Neural cell (in vitro differentiated cells): ENCODE results near the gene EML6. TPM values are rescaled to one million over a fixed set of nuclear protein-coding genes. Genes with fewer than 3 reads are reported as not detected.

Experiments
- H2AFZ ChIP-seq: fragments of 200-600, 300-800 bp; sonication (generic), shearing (Covaris generic); 2 replicates; pipeline ENCODE4 v1.6.0; 2014; ENCODE audit warnings: low read depth, mild to moderate bottlenecking, antibody characterized with exemption, low read length, moderate library complexity
- H3F3A ChIP-seq: fragments of 200-600 bp; shearing (Covaris generic); 2 replicates; pipeline ENCODE4 v1.6.1; 2016; ENCODE audit warnings: mild to moderate bottlenecking, moderate library complexity, mixed read lengths, antibody characterized with exemption, low read length; ENCODE audit not compliant: insufficient read depth, poor library complexity, severe bottlenecking
- H3K27ac ChIP-seq: fragments of 200-600, 300-800 bp; sonication (generic), shearing (Covaris generic); 2 replicates; pipeline ENCODE4 v1.5.1; 2014; ENCODE audit warnings: mild to moderate bottlenecking, low read length, moderate library complexity
- H3K27me3 ChIP-seq: fragments of 300-800, 200-600 bp; sonication (generic), shearing (Covaris generic); 2 replicates; pipeline ENCODE4 v1.6.0; 2014; ENCODE audit warnings: mild to moderate bottlenecking, low read depth, low read length, moderate library complexity; ENCODE audit not compliant: insufficient read depth
- H3K36me3 ChIP-seq: fragments of 300-800, 200-600 bp; sonication (generic), shearing (Covaris generic); 2 replicates; pipeline ENCODE4 v1.5.1; 2014; ENCODE audit warnings: mild to moderate bottlenecking, antibody characterized with exemption, low read length, moderate library complexity; ENCODE audit not compliant: insufficient read depth
- H3K4me2 ChIP-seq: fragments of 300-800, 200-600 bp; sonication (generic), shearing (Covaris generic); 2 replicates; pipeline ENCODE4 v1.6.0; 2014; ENCODE audit warnings: mild to moderate bottlenecking, low read length
- H3K4me3 ChIP-seq: fragments of 300-800, 200-600 bp; sonication (generic), shearing (Covaris generic); 2 replicates; pipeline ENCODE4 v1.5.1; 2014; ENCODE audit warnings: mild to moderate bottlenecking, low read length, moderate library complexity
- H3K79me2 ChIP-seq: fragments of 200-600 bp; shearing (Covaris generic); replicated peaks from 2 replicates; pipeline ENCODE4 v1.6.0; 2014; ENCODE audit warnings: mild to moderate bottlenecking, low read length, moderate library complexity; ENCODE audit not compliant: insufficient read depth
- H3K9ac ChIP-seq: fragments of 300-800, 200-600 bp; sonication (generic), shearing (Covaris generic); 2 replicates; pipeline ENCODE4 v1.6.1; 2016; ENCODE audit warnings: mild to moderate bottlenecking, low read length, mixed read lengths
- H3K9me2 ChIP-seq: fragments of 200-600 bp; shearing (Covaris generic); 2 replicates; pipeline ENCODE4 v1.6.1; 2016; ENCODE audit warnings: mild to moderate bottlenecking, low read length, mixed read lengths; ENCODE audit not compliant: insufficient read depth
- H3K9me3 ChIP-seq: fragments of 200-600, 300-800 bp; sonication (generic), shearing (Covaris generic); 2 replicates; pipeline ENCODE4 v1.6.1; 2016; ENCODE audit warnings: mild to moderate bottlenecking, mixed run types, low read length, moderate library complexity, mixed read lengths
- H4K20me1 ChIP-seq: fragments of 200-600 bp; shearing (Covaris generic); 2 replicates; pipeline ENCODE4 v1.6.1; 2016; ENCODE audit warnings: mild to moderate bottlenecking, mixed run types; ENCODE audit not compliant: insufficient read depth
- EP300 ChIP-seq: fragments of 450-650 bp; conservative IDR thresholded peaks from 2 replicates; pipeline ENCODE4 v1.6.1; 2014; ENCODE audit warnings: antibody characterized with exemption, mild to moderate bottlenecking, moderate library complexity; ENCODE audit not compliant: poor library complexity, severe bottlenecking
- EZH2 ChIP-seq: fragments of 200-600, 300-800 bp; shearing (Covaris generic), sonication (generic); IDR thresholded peaks from 2 replicates; pipeline ENCODE4 v1.6.1; 2014; ENCODE audit warnings: antibody characterized with exemption, low read length, borderline replicate concordance, mild to moderate bottlenecking; ENCODE audit not compliant: insufficient read depth, poor library complexity, severe bottlenecking
- MXI1 ChIP-seq: fragments of 450-650 bp; conservative IDR thresholded peaks from 2 replicates; pipeline ENCODE4 v1.6.1; 2014; ENCODE audit warnings: antibody characterized with exemption, mild to moderate bottlenecking; ENCODE audit not compliant: poor library complexity, severe bottlenecking
- POLR2AphosphoS5 ChIP-seq: IDR thresholded peaks from 2 replicates; pipeline ENCODE4 v1.6.1; 2012
- RAD21 ChIP-seq: fragments of 450-650 bp; conservative IDR thresholded peaks from 2 replicates; pipeline ENCODE4 v1.6.1; 2014; ENCODE audit warnings: antibody characterized with exemption, mild to moderate bottlenecking, moderate library complexity
- REST ChIP-seq: IDR thresholded peaks from 2 replicates; pipeline ENCODE4 v1.6.1; 2012; ENCODE audit warnings: borderline replicate concordance
- SMC3 ChIP-seq: fragments of 450-650 bp; conservative IDR thresholded peaks from 2 replicates; pipeline ENCODE4 v1.6.1; 2014; ENCODE audit warnings: antibody characterized with exemption, mild to moderate bottlenecking, moderate library complexity; ENCODE audit not compliant: poor library complexity
- TAF1 ChIP-seq: IDR thresholded peaks from 2 replicates; pipeline ENCODE4 v1.6.1; 2012; ENCODE audit warnings: low read depth
- polyA plus RNA-seq: library from polyadenylated mRNA; depleted of rRNA; stranded (reverse); fragments of >200 nt; gene quantifications from 2 replicates; pipeline ENCODE4 v1.2.3, GENCODE V29; 2014
- TF ChIP-seq, protein P1 (sequence below): fragments of 450-650 bp; IDR thresholded peaks from 2 replicates; pipeline ENCODE4 v1.5.1; 2014; ENCODE audit warnings: antibody characterized with exemption, mild to moderate bottlenecking, moderate library complexity; ENCODE audit not compliant: poor library complexity, severe bottlenecking

Gene EML6
- polyA plus RNA-seq, 1 donor from 2014 or later, result 13.4 TPM

DNA sequence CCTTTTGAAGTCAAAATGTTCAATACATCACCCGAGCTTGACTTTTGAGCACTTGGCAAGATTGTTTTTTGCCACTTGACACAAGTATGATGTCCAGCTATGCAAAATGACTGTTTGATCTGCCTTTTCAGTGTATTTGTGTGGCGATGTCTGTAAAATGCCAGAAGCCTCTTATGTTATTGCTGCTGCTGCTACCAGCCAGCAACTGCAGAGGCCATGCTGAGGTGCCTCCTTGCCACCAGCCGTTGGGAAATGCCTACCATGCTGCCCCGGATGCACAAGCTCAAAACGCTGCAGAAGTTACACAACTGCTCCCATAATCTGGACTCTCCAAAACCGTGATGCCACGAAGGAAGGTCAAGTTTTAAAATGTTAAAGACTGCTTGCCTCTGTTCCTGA is 246.5 kb downstream of the EML6 start:
- Histone ChIP-seq H3F3A (no peaks in the 10 kb centered on the region), H3K9me3 (no peaks in the 10 kb centered on the region), H3K36me3 (peaks cover 20% of the 10 kb centered on the region), H4K20me1 (no peaks in the 10 kb centered on the region), H2AFZ (no peak overlapping the region), H3K4me2 (no peak overlapping the region), H3K9ac (no peak overlapping the region), H3K27ac (no peak overlapping the region), H3K79me2 (peaks cover 5% of the 10 kb centered on the region), H3K27me3 (no peaks in the 10 kb centered on the region), H3K4me3 (no peak overlapping the region), H3K9me2 (peaks cover 3% of the 10 kb centered on the region)
- no peak for TF ChIP-seq SMC3
- no peak for TF ChIP-seq RAD21
- no peak for TF ChIP-seq TAF1
- TF ChIP-seq MXI1, result no peak

- no peak overlapping the region for H3K4me3 ChIP-seq
- H3F3A ChIP-seq, result no peaks in the 10 kb centered on the region
- H3K9me2 ChIP-seq, result peaks cover 3% of the 10 kb centered on the region
- H3K27me3 ChIP-seq, result no peaks in the 10 kb centered on the region
- no peak overlapping the region for H3K27ac ChIP-seq
- H3K4me2 ChIP-seq, result no peak overlapping the region
- no peak for TF ChIP-seq POLR2AphosphoS5
- no peak for TF ChIP-seq MXI1
- TF ChIP-seq REST, result no peak
- TF ChIP-seq RAD21, result no peak
- TF ChIP-seq, protein P1, sequence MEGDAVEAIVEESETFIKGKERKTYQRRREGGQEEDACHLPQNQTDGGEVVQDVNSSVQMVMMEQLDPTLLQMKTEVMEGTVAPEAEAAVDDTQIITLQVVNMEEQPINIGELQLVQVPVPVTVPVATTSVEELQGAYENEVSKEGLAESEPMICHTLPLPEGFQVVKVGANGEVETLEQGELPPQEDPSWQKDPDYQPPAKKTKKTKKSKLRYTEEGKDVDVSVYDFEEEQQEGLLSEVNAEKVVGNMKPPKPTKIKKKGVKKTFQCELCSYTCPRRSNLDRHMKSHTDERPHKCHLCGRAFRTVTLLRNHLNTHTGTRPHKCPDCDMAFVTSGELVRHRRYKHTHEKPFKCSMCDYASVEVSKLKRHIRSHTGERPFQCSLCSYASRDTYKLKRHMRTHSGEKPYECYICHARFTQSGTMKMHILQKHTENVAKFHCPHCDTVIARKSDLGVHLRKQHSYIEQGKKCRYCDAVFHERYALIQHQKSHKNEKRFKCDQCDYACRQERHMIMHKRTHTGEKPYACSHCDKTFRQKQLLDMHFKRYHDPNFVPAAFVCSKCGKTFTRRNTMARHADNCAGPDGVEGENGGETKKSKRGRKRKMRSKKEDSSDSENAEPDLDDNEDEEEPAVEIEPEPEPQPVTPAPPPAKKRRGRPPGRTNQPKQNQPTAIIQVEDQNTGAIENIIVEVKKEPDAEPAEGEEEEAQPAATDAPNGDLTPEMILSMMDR, result no peak
- TF ChIP-seq SMC3, result no peak
- no peak for TF ChIP-seq EP300
- TF ChIP-seq TAF1, result no peak
- no peak for TF ChIP-seq EZH2
- H3K79me2 ChIP-seq, result peaks cover 41% of the 10 kb centered on the region
- no peaks in the 10 kb centered on the region for H3K9me3 ChIP-seq
- H2AFZ ChIP-seq, result no peak overlapping the region
- no peak overlapping the region for H3K9ac ChIP-seq
- peaks cover 13% of the 10 kb centered on the region for H4K20me1 ChIP-seq
- H3K36me3 ChIP-seq, result peaks cover 21% of the 10 kb centered on the region
Observed at GRCh38 chr2:54975175-54975574, 251.7 kb downstream of the EML6 start.
